ENCODE results near the gene C2CD2.
"Not testable (repeated sequence)": the region's sequence is repeated elsewhere in the genome, so short reads cannot be mapped to it uniquely, and the experiment has no call there.

Gene C2CD2

GRCh38 chr21:41973861-41974751 is 20.3 kb upstream of the C2CD2 start:
- no peak for DNase-seq

- no peak for DNase-seq
Observed at GRCh38 chr21:41973427-41973831, 19.6 kb upstream of the C2CD2 start.

- no peak for DNase-seq
Observed at GRCh38 chr21:41972511-41973205, 18.8 kb upstream of the C2CD2 start.

- no peak for DNase-seq
Observed at GRCh38 chr21:41971891-41972290, 18.1 kb upstream of the C2CD2 start.

- DNase-seq: no peak
Observed at GRCh38 chr21:41970751-41971653, 17.2 kb upstream of the C2CD2 start.

- no peak for DNase-seq
Observed at GRCh38 chr21:41970106-41970391, 16.2 kb upstream of the C2CD2 start.

- no peak for DNase-seq
Observed at GRCh38 chr21:41967708-41968107, 13.9 kb upstream of the C2CD2 start.

GRCh38 chr21:41966872-41967621 is 13.2 kb upstream of the C2CD2 start:
- DNase-seq: no peak

- DNase-seq: no peak
Observed at GRCh38 chr21:41966041-41966833, 12.4 kb upstream of the C2CD2 start.

GRCh38 chr21:41965461-41966013 is 11.7 kb upstream of the C2CD2 start:
- no peak for DNase-seq

- DNase-seq: no peak
Observed at GRCh38 chr21:41965045-41965444, 11.2 kb upstream of the C2CD2 start.

GRCh38 chr21:41964171-41964570 is 10.4 kb upstream of the C2CD2 start:
- no peak for DNase-seq

- DNase-seq: no peak
Observed at GRCh38 chr21:41962425-41962966, 8.7 kb upstream of the C2CD2 start.

- no peak for DNase-seq
Observed at GRCh38 chr21:41961753-41962152, 7.9 kb upstream of the C2CD2 start.

GRCh38 chr21:41961282-41961701 is 7.5 kb upstream of the C2CD2 start:
- DNase-seq: no peak

- DNase-seq: no peak
Observed at GRCh38 chr21:41960386-41960785, 6.6 kb upstream of the C2CD2 start.

- not testable (repeated sequence) for DNase-seq
Observed at GRCh38 chr21:41959697-41960096, 5.9 kb upstream of the C2CD2 start.

GRCh38 chr21:41958886-41959563 is 5.2 kb upstream of the C2CD2 start:
- DNase-seq: no peak

- DNase-seq: no peak
Observed at GRCh38 chr21:41957991-41958766, 4.4 kb upstream of the C2CD2 start.

Measured in effector CD8-positive, alpha-beta T cell (primary cell).